ENCODE data around the gene EIPR1. TPM values are rescaled to one million over a fixed set of nuclear protein-coding genes. Genes with fewer than 3 reads are reported as not detected.

Gene EIPR1
- total RNA-seq, 2 donors from 2014 or later: 18.8 to 39.1 TPM

GRCh38 chr2:3188405-3188946 lies 189.1 kb downstream of the EIPR1 start:
- no peak for DNase-seq
- no peak overlapping the region for H3K9ac ChIP-seq (ENCODE audit: low read depth in 2 of 2, low read length in 2 of 2)
- no peaks in the 10 kb centered on the region for H3K4me1 ChIP-seq
- intact Hi-C loops (cut with DNase I): no loop called here
- H3K27ac ChIP-seq: no peak overlapping the region
- no peaks in the 10 kb centered on the region for H3K27me3 ChIP-seq
- peaks cover 4% of the 10 kb centered on the region for H3K36me3 ChIP-seq
- no peaks in the 10 kb centered on the region for H3K9me3 ChIP-seq
- no peak for TF ChIP-seq CTCF (IDR thresholded peaks at IDR 0.05)
- no peak overlapping the region for H3K4me3 ChIP-seq

- H3K27me3 ChIP-seq: no peaks in the 10 kb centered on the region
- H3K4me1 ChIP-seq: no peaks in the 10 kb centered on the region
- no peak for DNase-seq
- intact Hi-C loops (cut with DNase I): no loop called here
- no peak for TF ChIP-seq CTCF (IDR thresholded peaks at IDR 0.05)
- H3K9me3 ChIP-seq: no peaks in the 10 kb centered on the region
- H3K9ac ChIP-seq (ENCODE audit: low read depth in 2 of 2, low read length in 2 of 2): no peak overlapping the region
- peaks cover 4% of the 10 kb centered on the region for H3K36me3 ChIP-seq
- no peak overlapping the region for H3K27ac ChIP-seq
- H3K4me3 ChIP-seq: no peak overlapping the region
Observed at GRCh38 chr2:3187467-3187866, 190.2 kb downstream of the EIPR1 start.

- intact Hi-C loops (cut with DNase I): no loop called here
- DNase-seq: no peak
- Histone ChIP-seq H3K27ac (no peak overlapping the region), H3K4me3 (no peak overlapping the region), H3K36me3 (no peaks in the 10 kb centered on the region), H3K27me3 (no peaks in the 10 kb centered on the region), H3K9me3 (no peaks in the 10 kb centered on the region), H3K9ac (ENCODE audit: low read depth in 2 of 2, low read length in 2 of 2) (no peak overlapping the region), H3K4me1 (no peaks in the 10 kb centered on the region)
- TF ChIP-seq CTCF (IDR thresholded peaks at IDR 0.05): no peak
Observed at GRCh38 chr2:3186766-3187165, 190.9 kb downstream of the EIPR1 start.

GRCh38 chr2:3185910-3186309 lies 191.7 kb downstream of the EIPR1 start:
- Histone ChIP-seq H3K9ac (ENCODE audit: low read depth in 2 of 2, low read length in 2 of 2) (no peak overlapping the region), H3K9me3 (no peaks in the 10 kb centered on the region), H3K4me3 (no peak overlapping the region), H3K36me3 (no peaks in the 10 kb centered on the region), H3K27ac (no peak overlapping the region), H3K4me1 (no peaks in the 10 kb centered on the region), H3K27me3 (no peaks in the 10 kb centered on the region)
- DNase-seq: no peak
- no peak for TF ChIP-seq CTCF (IDR thresholded peaks at IDR 0.05)
- intact Hi-C loops (cut with DNase I): no loop called here

- intact Hi-C loops (cut with DNase I): no loop called here
- H3K27me3 ChIP-seq: no peaks in the 10 kb centered on the region
- H3K4me1 ChIP-seq: no peaks in the 10 kb centered on the region
- H3K9ac ChIP-seq (ENCODE audit: low read depth in 2 of 2, low read length in 2 of 2): no peak overlapping the region
- no peaks in the 10 kb centered on the region for H3K36me3 ChIP-seq
- no peaks in the 10 kb centered on the region for H3K9me3 ChIP-seq
- no peak for TF ChIP-seq CTCF (IDR thresholded peaks at IDR 0.05)
- no peak overlapping the region for H3K4me3 ChIP-seq
- H3K27ac ChIP-seq: no peak overlapping the region
- no peak for DNase-seq
Observed at GRCh38 chr2:3185256-3185655, 192.4 kb downstream of the EIPR1 start.

Data from colonic mucosa (tissue), 4 donors.